ENCODE data around the gene PUSL1. TPM values are rescaled to one million over a fixed set of nuclear protein-coding genes. Genes with fewer than 3 reads are reported as not detected.
A peak's percentile ranks its signal among the peaks of the same experiment; 100 is the strongest.

The PUSL1 gene
- total and polyA plus RNA-seq, 2 of the 4 experiments (the other 2 are of a cell fraction): 10.9 to 33.0 TPM

DNA sequence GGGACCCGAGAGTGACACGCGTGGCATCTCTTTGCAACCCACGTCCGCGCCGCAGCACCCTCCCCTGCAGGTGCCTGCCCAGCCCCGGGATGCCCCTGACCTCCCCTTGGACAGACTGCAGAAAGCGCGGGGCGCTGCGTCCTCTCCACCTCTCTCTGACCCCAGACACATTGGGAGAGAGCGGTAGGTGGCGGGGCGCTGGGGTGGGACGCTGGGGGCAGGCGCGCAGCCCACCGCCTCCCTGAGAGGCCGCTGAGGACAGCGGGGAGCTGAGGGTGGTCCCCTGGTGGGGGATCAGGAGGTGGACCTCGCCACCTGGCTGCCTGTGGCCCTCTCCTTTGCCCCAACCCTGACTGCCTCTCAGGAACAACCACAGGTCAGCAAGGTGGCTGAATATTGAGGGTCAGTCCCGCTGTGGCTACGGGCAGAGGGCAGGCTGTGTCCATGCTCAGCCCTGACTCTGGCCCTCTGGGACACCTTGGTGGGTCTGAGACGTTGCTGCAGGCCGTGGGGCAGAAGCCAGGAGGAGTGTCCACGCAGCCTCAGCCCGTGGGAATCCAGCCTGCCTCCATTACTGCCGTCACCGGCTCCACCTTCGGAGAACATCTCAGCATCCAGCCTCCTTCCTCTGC is 34.0 kb upstream of the PUSL1 start:
- Histone ChIP-seq H2AK9ac (replicated peaks; ENCODE audit: low read depth, low read length, poor library complexity) (peak overlapping the region; percentile 99), H3K56ac (ENCODE audit: extremely low read depth, insufficient read depth, low read length) (peak overlapping the region; percentile 52), H3K4me3 (ENCODE audit: insufficient read depth, low read depth, low read length) (peak overlapping the region; percentile 71), H4K5ac (ENCODE audit: low read depth, low read length) (peak overlapping the region; percentile 66), H3K79me1 (ENCODE audit: low read depth in 1 of 2, low read length in 2 of 2) (peaks cover 8 to 51% of the 10 kb centered on the region in 2 experiments; a peak in 3 of 4 replicates), H3K23ac (ENCODE audit: low read depth, low read length) (peak overlapping the region; percentile 89), H3K9me1 (ENCODE audit: insufficient read depth, low read length) (peaks cover 33% of the 10 kb centered on the region), H3K9me3 (ENCODE audit: control insufficient read depth, insufficient read depth, low read length) (no peaks in the 10 kb centered on the region), H3K9ac (ENCODE audit: low read depth, low read length) (peak overlapping the region; percentile 98), H3K18ac (ENCODE audit: low read depth, low read length) (peak overlapping the region; percentile 81), H4K20me1 (ENCODE audit: insufficient read depth, low read length) (peaks cover 25% of the 10 kb centered on the region), H2BK120ac (ENCODE audit: low read depth, low read length) (peak overlapping the region; percentile 44; the same call in 1 of the 2 replicates), H2BK20ac (ENCODE audit: low read depth, low read length) (no peak overlapping the region), H2BK15ac (ENCODE audit: low read depth, low read length) (peak overlapping the region; percentile 87; the same call in 2 of the 3 replicates), H3K27me3 (ENCODE audit: control insufficient read depth, insufficient read depth, low read length) (no peaks in the 10 kb centered on the region), H4K91ac (ENCODE audit: insufficient read depth, low read depth, low read length) (peak overlapping the region; percentile 80), H3K4me2 (ENCODE audit: low read depth, low read length) (peak overlapping the region; percentile 96), H3K4ac (ENCODE audit: low read depth, low read length) (peak overlapping the region; percentile 90), H2AFZ (replicated peaks; ENCODE audit: low read length, poor library complexity) (peak overlapping the region; percentile 98), H3K14ac (replicated peaks; ENCODE audit: low read depth, low read length) (peak overlapping the region; percentile 86), H2AK5ac (ENCODE audit: low read depth, low read length) (peak overlapping the region; percentile 95), H3K27ac (ENCODE audit: insufficient read depth, low read length) (peak overlapping the region; percentile 98), H2BK5ac (ENCODE audit: low read depth, low read length, poor library complexity, severe bottlenecking) (peak overlapping the region; percentile 98), H4K8ac (ENCODE audit: low read depth in 2 of 2, low read length in 2 of 2) (peak overlapping the region; percentile 91 to 96), H3K36me3 (ENCODE audit: control insufficient read depth, insufficient read depth, low read length) (peaks cover 22% of the 10 kb centered on the region), H3K4me1 (ENCODE audit: control insufficient read depth, insufficient read depth, low read length) (peaks cover 38% of the 10 kb centered on the region)
- no peak for ATAC-seq (ENCODE audit: low read depth)
- DNase-seq: no peak
- 0% methylated on average over 5 of the region's 31 CpGs; no CpG with 5 or more reads in 1 of the 2 experiments for whole genome bisulfite sequencing, 2 experiments (ENCODE audit: extremely low coverage in 2 of 2, insufficient read length in 1 of 2)
- ChIA-PET CTCF (no interaction called here), POLR2A (ENCODE audit: unreplicated experiment) (no interaction called here)
- intact Hi-C loops (cut with micrococcal nuclease): no loop called here
- dilution Hi-C loops (cut with HindIII; ENCODE audit: low sequenced_read_pairs, unreplicated experiment): no loop called here
- in situ Hi-C loops (cut with MboI; ENCODE audit: low sequenced_read_pairs): no loop called here
- TF ChIP-seq MAZ (IDR thresholded peaks at IDR 0.05; ENCODE audit: borderline replicate concordance, low read depth, low read length): no peak
- no peak for TF ChIP-seq MAFK (IDR thresholded peaks at IDR 0.05; ENCODE audit: low read depth, low read length)
- no peak for TF ChIP-seq CTCF (conservative IDR thresholded peaks at IDR 0.05; ENCODE audit: low read depth, low read length)
- no peak for TF ChIP-seq NFE2L2 (IDR thresholded peaks at IDR 0.05; ENCODE audit: low read depth, low read length)
- TF ChIP-seq MXI1 (IDR thresholded peaks at IDR 0.05; ENCODE audit: borderline replicate concordance, low read depth, low read length): 0 out of 2 replicates have a peak, but pooled peaks have one; percentile 5
- BruUV-seq (replicated peaks): no TSS peak
